RCC 7860 (cell line): Measurements from ENCODE around the gene UGT1A8.

Experiments
- DNase-seq: peaks from one replicate; pipeline ENCODE4 v3.0.0-alpha.2; 2015; ENCODE audit warnings: low spot score
- FAIRE-seq: peaks from 2 replicates; lab custom pipeline; 2012; peaks lifted over from hg19 to GRCh38; lab: Jason Lieb, UNC

UGT1A8 gene

GRCh38 chr2:233758141-233758540 is 140.7 kb downstream of the UGT1A8 start:
- no peak for FAIRE-seq
- no peak for DNase-seq

- no peak for FAIRE-seq
- DNase-seq = no peak
These were observed 141.4 kb downstream of the UGT1A8 start for GRCh38 chr2:233758849-233759248.

GRCh38 chr2:233760043-233760442 is 142.6 kb downstream of the UGT1A8 start, which contains the start of gene UGT1A1:
Gene UGT1A1 (plus strand): TSS chr2:233760270. CDS start chr2:233760288, 18 bp downstream.
- no peak for FAIRE-seq
- no peak for DNase-seq

GRCh38 chr2:233761040-233761769 is 143.8 kb downstream of the UGT1A8 start:
- FAIRE-seq (no peak), DNase-seq (no peak)

- peak; percentile 58 for DNase-seq
- peak; percentile 85 for FAIRE-seq
These were observed 146.8 kb downstream of the UGT1A8 start for GRCh38 chr2:233764264-233764663.

- FAIRE-seq = no peak
These were observed 147.3 kb downstream of the UGT1A8 start for GRCh38 chr2:233764761-233765160.

GRCh38 chr2:233766416-233766815 is 149.0 kb downstream of the UGT1A8 start:
- DNase-seq = no peak
- FAIRE-seq = no peak

More at GRCh38 chr2:233764761-233765160, 147.3 kb downstream of the UGT1A8 start:
- DNase-seq = no peak

- DNase-seq (no peak), FAIRE-seq (no peak)
These were observed 150.6 kb downstream of the UGT1A8 start for GRCh38 chr2:233768076-233768475.

- no peak for DNase-seq
- FAIRE-seq = no peak
These were observed 151.8 kb downstream of the UGT1A8 start for GRCh38 chr2:233769260-233769659.

- DNase-seq = no peak
- FAIRE-seq = no peak
These were observed 154.7 kb downstream of the UGT1A8 start for GRCh38 chr2:233772153-233772552.

GRCh38 chr2:233772583-233772982 is 155.2 kb downstream of the UGT1A8 start:
- FAIRE-seq = no peak
- DNase-seq = no peak

- DNase-seq (no peak), FAIRE-seq (no peak)
These were observed 156.4 kb downstream of the UGT1A8 start for GRCh38 chr2:233773854-233774253.

GRCh38 chr2:233775414-233775813 is 158.0 kb downstream of the UGT1A8 start:
- DNase-seq (no peak), FAIRE-seq (no peak)

- DNase-seq (no peak), FAIRE-seq (no peak)
These were observed 160.6 kb downstream of the UGT1A8 start, which contains the start of gene MROH2A for GRCh38 chr2:233778030-233778429. Gene MROH2A (plus strand): TSS chr2:233778330. CDS start chr2:233779359, 1,029 bp downstream.

GRCh38 chr2:233779722-233780121 is 162.3 kb downstream of the UGT1A8 start:
- DNase-seq (no peak), FAIRE-seq (no peak)

GRCh38 chr2:233780771-233781170 is 163.3 kb downstream of the UGT1A8 start:
- FAIRE-seq (no peak), DNase-seq (no peak)

GRCh38 chr2:233789554-233789953 is 172.1 kb downstream of the UGT1A8 start:
- DNase-seq = no peak
- FAIRE-seq = no peak

- FAIRE-seq = no peak
- DNase-seq = no peak
These were observed 173.9 kb downstream of the UGT1A8 start for GRCh38 chr2:233791151-233791882.

GRCh38 chr2:233791883-233792329 is 174.5 kb downstream of the UGT1A8 start:
- DNase-seq = no peak
- FAIRE-seq = no peak

GRCh38 chr2:233792720-233793119 is 175.3 kb downstream of the UGT1A8 start:
- FAIRE-seq (no peak), DNase-seq (no peak)

- no peak for FAIRE-seq
- no peak for DNase-seq
These were observed 176.2 kb downstream of the UGT1A8 start for GRCh38 chr2:233793465-233794127.
